HG03103 (cell line): ENCODE measurements around the gene ZBTB2.

ENCODE experiments used
- ATAC-seq: cut with Tn5 transposase; IDR thresholded peaks from one replicate; pipeline ENCODE4 v1.9.1; 2021; ENCODE audit warnings: low read depth; ENCODE audit not compliant: unreplicated experiment

ZBTB2 gene, protein sequence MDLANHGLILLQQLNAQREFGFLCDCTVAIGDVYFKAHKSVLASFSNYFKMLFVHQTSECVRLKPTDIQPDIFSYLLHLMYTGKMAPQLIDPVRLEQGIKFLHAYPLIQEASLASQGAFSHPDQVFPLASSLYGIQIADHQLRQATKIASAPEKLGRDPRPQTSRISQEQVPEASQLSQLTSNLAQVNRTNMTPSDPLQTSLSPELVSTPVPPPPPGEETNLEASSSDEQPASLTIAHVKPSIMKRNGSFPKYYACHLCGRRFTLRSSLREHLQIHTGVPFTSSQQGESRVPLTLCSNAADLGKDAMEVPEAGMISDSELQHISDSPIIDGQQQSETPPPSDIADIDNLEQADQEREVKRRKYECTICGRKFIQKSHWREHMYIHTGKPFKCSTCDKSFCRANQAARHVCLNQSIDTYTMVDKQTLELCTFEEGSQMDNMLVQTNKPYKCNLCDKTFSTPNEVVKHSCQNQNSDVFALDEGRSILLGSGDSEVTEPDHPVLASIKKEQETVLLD

DNA sequence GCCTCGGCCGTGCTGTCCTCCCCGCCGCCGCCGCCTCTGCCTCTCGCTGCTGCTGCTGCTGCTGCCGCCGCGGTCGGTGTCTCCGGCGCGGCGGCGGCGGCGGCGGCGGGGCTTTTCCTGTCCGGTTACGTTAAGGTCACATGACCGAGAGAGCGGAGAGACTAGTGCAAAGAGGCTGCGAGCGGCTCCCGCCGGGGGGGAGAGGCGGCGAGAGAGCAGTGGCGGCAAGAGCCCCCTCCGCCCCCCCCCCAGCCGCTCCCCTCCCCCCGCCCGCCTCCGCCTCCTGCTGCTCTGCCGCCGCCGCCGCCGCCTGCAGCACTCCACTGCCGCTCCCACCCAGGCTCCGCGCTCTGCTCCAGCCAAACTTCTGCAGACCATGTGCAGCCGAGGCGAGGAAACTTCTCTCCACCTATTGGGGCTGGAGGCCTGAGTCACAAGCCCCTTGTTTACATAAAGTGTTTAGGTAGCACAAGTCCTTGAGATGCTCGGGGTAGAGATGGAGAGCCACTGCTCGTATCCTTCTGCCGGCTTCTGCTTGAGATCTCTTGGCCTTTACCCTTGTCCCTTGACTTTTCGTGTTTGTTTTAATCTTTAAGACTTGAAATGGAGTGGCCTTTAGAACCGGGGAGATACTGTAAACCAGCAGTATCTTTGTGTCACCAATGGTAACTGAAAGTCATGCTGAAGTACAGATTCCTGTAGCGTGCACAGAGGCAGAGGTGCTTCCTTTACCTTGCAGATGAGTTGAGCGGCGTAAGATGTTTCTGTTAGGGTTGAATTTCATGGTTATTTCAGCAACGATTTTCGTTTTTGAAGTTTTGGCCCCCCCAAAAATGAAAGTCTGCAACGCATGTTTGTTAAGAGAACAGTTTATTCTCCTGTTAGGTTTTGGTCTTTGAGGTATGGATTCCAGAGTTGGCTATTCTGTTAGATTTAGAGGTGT, at the start of gene ZBTB2:
Gene ZBTB2, minus strand, starts transcription at position 89 of the 943 bp plus-strand sequence. CDS start 17,922 bp downstream, outside the sequence.
- no peak for ATAC-seq

DNA sequence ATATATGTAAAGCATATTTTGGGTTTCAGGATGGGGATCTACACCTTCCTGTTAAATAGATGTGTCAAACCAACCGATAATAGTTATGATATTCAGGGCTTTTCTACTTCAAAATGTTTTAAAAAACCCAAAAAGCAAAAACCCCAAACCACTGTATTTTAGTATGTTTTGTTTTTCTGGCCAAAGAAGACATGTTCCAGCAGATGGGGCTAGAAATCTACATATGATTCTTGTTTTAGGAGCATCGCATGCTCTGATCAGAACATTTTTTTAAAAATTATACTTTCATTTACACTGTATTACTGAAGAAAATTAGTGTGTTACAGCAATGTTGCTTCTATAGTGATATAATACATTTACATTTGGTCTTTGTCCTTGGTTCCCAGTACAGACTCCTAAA, 49.6 kb upstream of the ZBTB2 start:
- peak; percentile 51 for ATAC-seq

DNA sequence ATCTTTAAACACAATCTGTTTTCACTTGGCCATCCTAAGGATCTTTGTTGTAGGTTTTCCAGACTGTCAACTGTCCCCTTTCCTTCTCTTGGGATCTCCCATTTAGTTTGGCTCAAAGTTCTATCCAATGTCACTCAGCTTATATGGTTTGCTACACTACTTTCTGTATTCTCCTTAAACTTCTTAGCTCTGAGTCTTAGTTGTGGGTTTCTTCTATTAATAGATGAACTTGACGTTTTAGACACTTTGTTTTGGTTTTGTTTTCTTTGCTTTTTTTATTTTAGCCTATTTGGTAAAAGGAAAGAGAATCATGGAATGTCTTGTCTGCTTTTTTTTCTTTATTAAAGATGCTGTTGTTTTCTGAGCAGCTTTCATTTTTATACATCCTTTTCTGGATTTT, 49.1 kb upstream of the ZBTB2 start:
- ATAC-seq = peak; percentile 48

DNA sequence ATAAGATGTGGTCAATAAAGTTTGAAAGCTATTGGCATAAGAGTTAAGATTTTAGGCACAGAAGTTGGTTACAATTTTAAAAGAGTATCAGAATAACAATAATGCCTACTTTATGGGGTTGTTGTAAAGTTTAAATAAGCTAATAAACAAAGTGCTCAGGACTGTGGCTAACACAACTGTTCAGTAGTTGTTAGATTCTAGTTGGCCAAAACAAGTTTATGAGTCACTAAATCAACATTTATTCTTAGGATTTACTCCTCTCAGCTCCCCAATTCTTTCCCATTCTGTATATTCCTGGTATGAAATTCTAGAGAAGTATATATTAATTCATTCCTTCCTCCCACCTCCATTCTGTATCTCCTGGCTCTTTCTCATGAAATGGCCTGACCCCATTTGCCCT, 46.0 kb upstream of the ZBTB2 start:
- no peak for ATAC-seq

DNA sequence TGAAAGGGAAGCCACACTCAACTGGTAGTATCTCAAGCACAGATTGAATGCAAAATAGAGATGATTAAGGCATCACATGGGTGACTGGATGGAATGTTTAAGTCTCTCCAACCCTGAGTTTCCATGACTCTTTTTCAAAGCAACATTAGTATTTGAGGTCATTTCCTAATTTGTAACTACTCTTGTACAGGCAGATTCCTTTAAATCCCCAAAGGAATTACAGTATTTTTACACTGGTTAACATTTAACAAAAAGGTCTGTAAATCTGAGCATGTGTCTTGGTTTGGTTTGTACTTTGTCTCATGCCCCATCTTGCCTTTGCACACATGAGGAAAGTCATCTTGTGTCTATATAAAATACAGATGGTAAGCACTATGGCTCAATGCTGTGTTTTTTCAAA, 45.4 kb upstream of the ZBTB2 start:
- ATAC-seq = no peak

DNA sequence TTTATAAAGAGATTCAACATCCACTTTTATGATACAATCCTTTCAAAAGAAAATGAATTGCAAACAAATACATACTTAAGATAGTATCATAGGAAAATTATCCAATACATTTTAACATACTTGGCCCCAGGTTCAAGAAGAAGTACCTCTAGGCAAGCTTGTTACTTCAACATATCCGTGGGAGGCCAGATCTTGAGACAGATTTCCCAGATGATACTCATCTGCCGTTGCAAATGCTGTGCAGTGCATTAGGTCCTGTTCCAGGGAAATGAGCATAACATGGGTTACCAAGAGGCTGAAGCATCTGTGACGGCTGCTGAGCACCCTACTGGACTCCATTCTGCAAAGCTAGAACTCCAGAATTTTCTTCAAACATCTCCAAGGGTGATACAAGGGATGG, 44.9 kb upstream of the ZBTB2 start:
- no peak for ATAC-seq

DNA sequence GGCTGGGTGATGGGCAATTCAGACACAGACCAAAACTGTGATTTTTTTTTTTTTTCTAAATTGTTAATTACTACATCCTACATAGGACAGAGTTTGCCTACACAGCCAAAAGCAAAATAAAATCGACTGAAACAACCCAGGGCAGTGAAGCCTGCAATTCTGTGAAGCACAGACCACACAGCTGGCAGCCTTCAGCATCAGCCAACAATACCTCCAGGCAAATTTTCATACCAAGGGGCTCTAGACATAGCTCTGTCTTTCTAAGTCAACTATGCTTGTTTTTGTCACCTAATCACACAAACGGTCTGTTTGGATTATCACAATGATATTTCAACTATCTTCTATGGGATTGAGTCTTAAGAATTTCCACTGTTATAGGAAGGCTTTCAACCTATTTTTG, 43.0 kb upstream of the ZBTB2 start:
- no peak for ATAC-seq

DNA sequence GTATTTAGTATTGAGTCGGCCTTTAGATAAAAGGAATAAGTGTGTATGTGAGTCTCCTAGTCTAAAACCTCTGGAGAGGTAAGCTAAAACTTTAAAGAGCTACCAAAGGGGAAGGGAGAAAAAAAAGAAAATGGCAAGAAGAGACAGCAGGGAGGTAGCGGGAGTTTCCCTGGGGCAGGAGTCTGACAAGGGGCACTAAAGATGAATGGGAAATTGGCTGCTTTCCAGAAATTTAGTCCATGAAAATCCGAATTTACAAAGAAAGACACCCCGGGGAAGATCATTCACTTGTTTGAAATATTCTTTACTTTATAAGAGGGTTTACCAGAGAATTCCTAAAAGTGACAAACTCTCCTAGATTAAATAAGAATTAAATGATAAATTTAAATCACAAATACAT, 41.3 kb upstream of the ZBTB2 start:
- ATAC-seq = no peak

DNA sequence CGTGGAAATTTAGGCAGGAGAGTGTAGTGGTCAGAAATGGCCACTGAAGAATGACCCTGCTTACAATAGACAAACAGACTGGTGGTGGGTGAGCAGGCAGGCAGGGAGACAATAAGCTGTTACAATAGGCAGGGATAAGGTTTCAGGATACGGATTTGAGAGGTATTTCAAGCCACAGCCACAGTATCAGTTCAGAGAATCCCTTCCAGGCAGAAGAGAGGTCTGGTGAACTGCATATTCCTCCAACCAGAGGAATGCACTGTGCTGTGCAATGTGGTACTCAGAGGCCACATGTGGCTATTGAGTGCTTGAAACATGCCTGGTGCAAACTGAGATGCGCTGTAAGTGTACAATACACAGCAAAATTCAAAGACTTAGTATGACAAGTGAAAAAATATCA, 40.0 kb upstream of the ZBTB2 start:
- no peak for ATAC-seq

DNA sequence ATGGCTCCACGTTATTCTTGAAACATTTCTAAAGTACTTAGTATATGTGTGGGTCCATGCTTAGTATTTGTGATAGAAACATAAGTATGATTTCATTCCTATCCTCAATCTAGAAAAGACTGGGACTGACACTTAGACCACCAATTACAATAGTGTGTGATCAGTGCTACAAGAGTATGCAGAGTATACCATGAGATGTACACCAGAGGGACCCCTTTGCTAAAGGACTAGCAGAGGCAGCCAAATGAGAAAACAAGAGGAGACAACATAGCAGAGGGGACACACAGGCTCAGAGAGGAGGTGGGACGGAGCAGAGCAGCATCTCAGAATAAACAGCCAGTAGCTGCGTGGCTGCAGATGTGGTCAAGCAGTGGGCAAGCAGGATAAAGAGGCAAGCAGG, 39.5 kb upstream of the ZBTB2 start:
- no peak for ATAC-seq

DNA sequence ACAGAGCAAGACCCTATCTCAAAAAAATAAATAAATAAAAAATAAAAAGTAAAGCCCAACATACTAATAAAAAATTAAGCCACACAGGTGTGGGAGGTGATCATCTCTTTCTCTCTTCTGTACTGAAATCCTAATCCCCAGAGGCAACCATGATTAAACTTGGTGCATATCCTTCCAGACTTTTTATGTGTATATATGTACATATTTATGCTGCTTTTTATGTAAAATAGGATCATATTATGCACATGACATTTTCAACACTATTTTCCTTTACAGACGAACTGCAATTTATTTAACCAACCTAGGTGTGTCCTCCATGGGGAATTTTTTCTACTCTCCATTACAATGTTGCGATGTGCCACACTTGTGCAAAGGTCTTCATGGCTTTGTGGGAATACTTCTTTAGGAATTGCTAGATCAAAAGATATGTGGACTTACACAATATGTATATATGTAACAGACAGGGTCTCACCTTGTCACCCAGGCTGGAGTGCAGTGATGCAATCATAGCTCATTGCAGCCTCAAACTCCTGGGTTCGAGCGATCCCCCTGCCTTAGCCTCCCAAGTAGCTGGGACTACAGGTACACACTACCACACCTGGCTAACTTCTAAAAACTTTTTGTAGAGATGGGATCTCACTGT, 36.9 kb upstream of the ZBTB2 start:
- no peak for ATAC-seq

DNA sequence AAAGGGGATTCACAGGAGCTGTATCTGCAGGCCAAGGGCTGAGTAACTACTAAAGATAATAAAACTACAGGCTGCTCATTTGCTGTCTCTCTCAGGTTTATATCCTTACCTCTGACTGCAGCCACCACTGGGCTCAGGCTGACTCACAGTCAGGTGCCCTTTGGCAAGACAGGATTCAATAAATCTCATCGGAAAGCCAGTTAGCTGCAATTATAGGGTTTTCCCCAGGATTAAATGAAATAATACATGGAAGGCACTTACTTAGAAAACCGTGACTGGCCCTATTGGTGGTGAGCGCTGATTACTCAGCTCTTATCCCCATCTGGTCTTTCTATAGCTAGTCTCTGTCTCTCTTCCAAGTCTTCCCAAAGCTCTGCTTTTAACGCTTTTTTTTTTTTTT, 34.2 kb upstream of the ZBTB2 start:
- no peak for ATAC-seq

DNA sequence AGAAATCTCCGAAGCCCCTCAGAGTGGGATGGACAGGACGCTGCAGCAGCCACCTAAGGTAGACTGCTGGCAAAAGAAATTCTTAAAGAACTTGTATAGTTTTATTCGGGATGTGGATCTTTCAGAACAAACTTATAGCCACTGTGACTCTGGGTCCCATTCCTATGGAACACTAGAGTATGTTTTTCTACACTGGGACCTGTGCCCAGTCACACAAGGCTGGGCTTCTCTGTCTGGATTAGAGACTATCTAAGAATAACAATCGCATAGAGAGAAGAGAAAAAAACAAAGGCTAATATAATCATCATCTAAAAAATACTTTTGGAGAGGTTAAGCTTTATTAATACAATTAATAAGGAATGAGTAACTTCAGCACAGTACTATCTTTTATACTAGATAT, 31.6 kb upstream of the ZBTB2 start:
- ATAC-seq = no peak

DNA sequence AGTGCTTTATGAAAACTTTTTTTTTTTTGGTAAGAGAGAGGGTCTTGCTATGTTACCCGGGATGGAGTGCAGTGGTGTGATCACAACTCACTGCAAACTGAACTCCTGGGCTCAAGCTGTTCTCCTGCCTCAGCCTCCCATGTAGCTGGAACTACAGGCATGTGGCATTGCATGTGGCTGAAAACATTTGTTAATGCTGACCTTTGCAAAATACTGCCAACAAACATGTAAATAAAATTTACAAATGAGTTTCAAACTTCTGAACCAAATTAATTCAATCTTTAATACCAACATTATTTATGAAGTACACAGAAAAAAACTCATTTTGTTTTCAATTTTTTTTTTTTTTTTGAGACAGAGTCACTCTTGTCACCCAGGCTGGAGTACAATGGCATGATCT, 26.1 kb upstream of the ZBTB2 start:
- ATAC-seq = no peak

DNA sequence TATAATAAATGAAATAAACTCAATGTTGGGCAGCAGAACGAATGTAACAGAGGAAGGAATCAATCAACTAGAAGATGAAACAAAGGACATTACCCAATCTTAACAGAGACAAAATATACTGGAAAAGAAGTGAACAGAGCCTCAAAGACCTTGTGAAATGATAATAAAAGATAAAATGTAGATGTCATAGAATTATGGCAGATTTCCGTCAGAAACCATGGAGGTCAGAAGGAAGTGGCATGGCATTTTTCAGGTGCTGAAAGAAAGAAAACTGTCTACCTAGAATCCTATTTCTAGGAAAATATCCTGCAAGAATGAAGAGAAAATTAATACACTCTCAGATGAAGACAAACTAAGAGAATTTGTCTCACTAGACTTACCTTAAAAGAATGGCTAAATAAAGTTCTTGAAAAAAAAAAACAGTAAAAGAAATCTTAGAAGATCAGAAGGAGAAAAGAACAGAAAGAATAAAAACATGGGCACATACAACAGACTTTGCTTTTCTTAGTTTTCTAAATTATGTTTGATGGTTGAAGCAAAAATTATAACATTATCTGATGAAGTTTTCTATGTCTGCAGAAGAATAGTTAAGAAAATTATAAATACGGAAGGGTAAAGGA, 23.4 kb upstream of the ZBTB2 start:
- ATAC-seq = no peak

DNA sequence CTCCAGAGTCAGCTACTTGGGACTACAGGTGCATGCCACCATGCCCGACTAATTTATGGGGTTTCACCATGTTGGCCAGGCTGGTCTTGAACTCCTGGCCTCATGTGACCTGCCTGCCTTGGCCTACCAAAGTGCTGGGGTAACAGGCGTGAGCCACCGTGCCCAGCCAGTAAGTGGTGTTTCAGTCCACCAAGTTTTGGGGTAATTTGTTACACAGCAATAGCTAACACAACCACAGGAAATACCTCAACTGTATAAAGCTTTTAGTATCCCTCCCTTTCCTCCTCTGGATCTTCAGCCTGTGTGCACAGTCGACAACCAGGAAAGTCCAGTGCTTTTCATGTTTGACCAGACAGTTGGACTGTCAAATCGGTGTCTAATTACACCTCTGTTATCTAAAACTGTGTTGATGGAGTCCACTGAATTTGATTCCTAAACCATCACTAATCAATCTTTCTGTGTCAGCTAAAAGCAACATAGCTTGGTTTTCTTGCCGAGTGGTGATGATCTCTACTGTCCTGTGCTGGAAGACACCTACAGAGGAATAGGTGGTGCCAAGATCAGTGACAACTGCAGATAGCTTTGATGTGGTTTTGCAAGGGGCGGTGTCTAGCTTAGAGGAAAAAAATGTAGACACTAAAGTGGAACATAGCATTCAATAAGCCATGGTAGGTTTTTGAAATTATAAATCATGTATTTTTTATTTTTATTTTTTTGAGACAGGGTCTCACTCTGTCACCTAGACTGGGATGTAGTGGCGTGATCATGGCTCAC, 22.2 kb upstream of the ZBTB2 start:
- no peak for ATAC-seq

DNA sequence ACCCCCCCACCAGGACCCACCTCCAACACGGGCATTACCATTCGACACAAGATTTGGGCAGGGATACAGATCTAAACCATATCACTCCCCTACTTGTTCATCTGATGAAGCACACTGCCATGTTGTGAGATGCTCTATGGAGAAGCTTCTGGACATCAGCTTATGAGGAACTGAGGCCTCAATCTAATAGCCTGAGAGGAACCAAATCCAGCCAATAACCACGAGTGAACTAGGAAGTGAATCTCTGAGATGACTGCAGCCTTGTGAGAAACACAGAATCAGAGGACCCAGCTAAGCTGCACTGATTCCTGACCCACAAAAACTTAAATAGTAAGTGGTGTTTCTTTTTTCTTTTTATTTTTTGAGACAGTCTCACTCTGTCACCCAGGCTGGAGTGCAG, 21.6 kb upstream of the ZBTB2 start:
- no peak for ATAC-seq

DNA sequence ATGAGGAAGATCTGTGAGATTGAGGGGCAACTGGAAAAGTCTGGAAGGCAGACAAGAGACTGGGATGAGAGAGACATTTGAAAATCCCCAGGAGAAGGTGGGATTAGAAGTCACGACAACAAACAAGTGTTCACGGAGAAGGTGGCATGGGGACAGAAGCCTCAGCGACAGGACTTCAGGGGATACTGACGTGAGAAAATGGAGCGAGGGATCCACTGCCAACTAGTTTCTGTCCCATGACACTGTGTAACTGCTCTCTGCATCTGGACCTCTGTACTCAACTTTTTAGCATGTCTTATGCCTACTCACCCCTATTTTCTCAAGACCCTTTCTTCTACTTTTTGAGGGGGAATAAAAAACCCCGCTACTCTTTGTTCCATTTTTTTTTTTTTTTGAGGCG, 18.3 kb upstream of the ZBTB2 start:
- no peak for ATAC-seq

DNA sequence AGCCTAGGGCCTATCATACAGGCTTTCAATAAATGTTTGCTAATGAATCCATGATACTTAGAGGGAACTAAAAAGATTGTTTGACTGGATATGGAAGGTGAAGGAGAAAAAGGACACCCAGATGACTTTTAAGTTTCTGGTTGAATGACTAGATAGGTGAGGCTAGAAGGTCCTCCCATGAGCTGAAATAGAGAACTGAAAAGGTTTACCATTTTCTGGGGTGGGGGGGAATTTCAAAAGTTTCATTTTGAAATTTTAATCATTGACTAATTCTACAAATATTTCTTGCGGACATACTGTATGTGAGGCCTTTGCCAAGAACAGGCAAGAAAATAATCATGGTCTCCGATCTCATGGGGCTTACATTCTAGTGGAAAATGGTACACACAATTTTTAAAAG, 17.9 kb upstream of the ZBTB2 start:
- peak; percentile 46 for ATAC-seq

DNA sequence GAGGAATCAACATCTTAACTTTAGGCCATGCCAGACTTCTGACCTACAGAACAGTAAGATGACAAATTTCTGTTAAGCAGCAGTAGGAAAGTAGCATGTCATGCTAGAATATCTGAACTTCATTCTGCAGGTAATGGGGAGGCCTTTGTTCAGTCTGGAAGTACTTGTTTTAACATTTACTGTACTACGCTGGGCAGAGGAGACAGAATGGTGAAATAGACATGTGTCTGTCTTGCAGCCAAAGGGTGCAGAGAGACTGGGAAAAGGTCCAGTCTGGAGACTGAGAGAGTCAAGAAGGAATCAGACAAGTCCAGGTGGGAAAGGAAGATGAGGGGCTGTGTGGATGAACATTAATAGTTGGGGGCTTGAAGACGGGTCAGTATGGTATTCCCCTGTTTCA, 17.5 kb upstream of the ZBTB2 start:
- no peak for ATAC-seq
